Astrocyte (in vitro differentiated cells and primary cell): ENCODE results near the gene FCHO1.

Experiments
- CTCF ChIP-seq: IDR thresholded peaks from 2 replicates; pipeline ENCODE4 v1.5.1; 2011; ENCODE audit warnings: low read depth, mild to moderate bottlenecking, inconsistent platforms, low read length, moderate library complexity; ENCODE audit not compliant: insufficient read depth
- EZH2 ChIP-seq: IDR thresholded peaks from 2 replicates; pipeline ENCODE4 v1.6.1; 2012; ENCODE audit warnings: mild to moderate bottlenecking, low read length, inconsistent platforms; ENCODE audit not compliant: insufficient read depth

DNA sequence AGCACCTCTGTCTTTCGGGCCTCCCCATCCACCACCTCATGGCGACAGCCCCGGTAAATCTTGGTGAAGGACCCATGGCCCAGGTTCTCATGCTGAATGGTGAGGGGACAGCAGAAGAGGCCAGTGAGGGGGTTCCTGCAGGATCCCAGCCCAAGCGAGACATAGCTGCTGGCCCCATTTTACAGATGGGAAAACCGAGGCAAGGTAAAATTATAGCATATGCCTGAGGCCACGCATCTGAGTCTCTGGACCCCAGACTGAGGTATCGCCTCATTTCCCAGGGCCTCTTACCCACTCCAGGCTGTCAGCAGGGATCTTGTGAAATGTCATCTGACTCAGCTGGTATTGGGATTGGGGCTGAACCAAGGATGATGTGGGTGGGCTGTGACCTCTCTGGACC is 86.7 kb downstream of the FCHO1 start:
- no peak for TF ChIP-seq EZH2
- no peak for TF ChIP-seq CTCF
